IMR-90 (cell line): ENCODE measurements around the gene PCDHB10. TPM values are rescaled to one million over a fixed set of nuclear protein-coding genes. Genes with fewer than 3 reads are reported as not detected.
"Not testable (repeated sequence)": the region's sequence is repeated elsewhere in the genome, so short reads cannot be mapped to it uniquely, and the experiment has no call there.

Experiments used
- ATAC-seq: fragments of 200-7000 bp; cut with Tn5 transposase; 2 replicates; pipeline ENCODE4 v1.9.1; 2020; ENCODE audit warnings: low read depth, mild to moderate bottlenecking, moderate library complexity
- BruUV-seq: library from RNA; stranded (reverse); fragments of 400-500 nt; replicated peaks from 2 replicates; lab custom pipeline; 2021; lab: Mats Ljungman, UMichigan
- CTCF ChIA-PET: fragments of 300-600 bp; formaldehyde crosslinking; extraction: SDS; loops from one replicate; lab custom pipeline; 2021; ENCODE audit warnings: antibody characterized with exemption; lab: Yijun Ruan, JAX
- POLR2A ChIA-PET: fragments of 300-600 bp; sonication (Branson Sonifier 250); formaldehyde crosslinking; loops from one replicate; lab custom pipeline; 2022; ENCODE audit warnings: antibody characterized with exemption; ENCODE audit not compliant: unreplicated experiment; lab: Charles Lee
- DNase-seq: peaks from one replicate; pipeline ENCODE4 v3.0.0; 2013
- H2AFZ ChIP-seq: replicated peaks from 2 replicates; pipeline ENCODE3; 2013; ENCODE audit warnings: low read length, mild to moderate bottlenecking; ENCODE audit not compliant: poor library complexity
- H2AK5ac ChIP-seq: 2 replicates; pipeline ENCODE4 v1.6.1; 2013; ENCODE audit warnings: low read depth, low read length, inconsistent platforms
- H2AK9ac ChIP-seq: replicated peaks from 2 replicates; pipeline ENCODE3; 2013; ENCODE audit warnings: mild to moderate bottlenecking, low read depth, low read length, moderate library complexity; ENCODE audit not compliant: poor library complexity
- H2BK120ac ChIP-seq: 2 replicates; pipeline ENCODE4 v1.6.1; 2013; ENCODE audit warnings: low read depth, low read length, inconsistent platforms
- H2BK15ac ChIP-seq: 3 replicates; pipeline ENCODE4 v1.6.1; 2013; ENCODE audit warnings: low read depth, low read length, inconsistent platforms
- H2BK20ac ChIP-seq: 2 replicates; pipeline ENCODE4 v1.6.1; 2013; ENCODE audit warnings: low read depth, mild to moderate bottlenecking, inconsistent platforms, low read length, moderate library complexity
- H2BK5ac ChIP-seq: 2 replicates; pipeline ENCODE4 v1.6.1; 2013; ENCODE audit warnings: mild to moderate bottlenecking, low read depth, low read length, inconsistent platforms; ENCODE audit not compliant: poor library complexity, severe bottlenecking
- H3K14ac ChIP-seq: replicated peaks from 2 replicates; pipeline ENCODE4 v1.6.1; 2013; ENCODE audit warnings: low read depth, low read length, inconsistent platforms
- H3K18ac ChIP-seq: 2 replicates; pipeline ENCODE4 v1.6.1; 2013; ENCODE audit warnings: low read depth, low read length, control low read depth
- H3K23ac ChIP-seq: 2 replicates; pipeline ENCODE4 v1.6.1; 2013; ENCODE audit warnings: low read depth, low read length, inconsistent platforms
- H3K27ac ChIP-seq: 2 replicates; pipeline ENCODE4 v1.5.1; 2013; ENCODE audit warnings: mild to moderate bottlenecking, control low read depth, low read length; ENCODE audit not compliant: insufficient read depth
- H3K27me3 ChIP-seq: 2 replicates; pipeline ENCODE4 v1.6.1; 2013; ENCODE audit warnings: low read length; ENCODE audit not compliant: control insufficient read depth, insufficient read depth
- H3K36me3 ChIP-seq: 2 replicates; pipeline ENCODE4 v1.6.1; 2013; ENCODE audit warnings: low read length, mixed read lengths; ENCODE audit not compliant: control insufficient read depth, insufficient read depth
- H3K4ac ChIP-seq: 2 replicates; pipeline ENCODE4 v1.6.1; 2013; ENCODE audit warnings: low read depth, low read length, inconsistent platforms
- H3K4me1 ChIP-seq: 2 replicates; pipeline ENCODE4 v1.6.1; 2013; ENCODE audit warnings: low read length, mixed read lengths; ENCODE audit not compliant: control insufficient read depth, insufficient read depth
- H3K4me2 ChIP-seq: 2 replicates; pipeline ENCODE4 v1.6.1; 2013; ENCODE audit warnings: low read depth, mild to moderate bottlenecking, control low read depth, low read length, moderate library complexity
- H3K4me3 ChIP-seq: 2 replicates; pipeline ENCODE4 v1.5.1; 2013; ENCODE audit warnings: low read depth, mild to moderate bottlenecking, control low read depth, low read length, moderate library complexity; ENCODE audit not compliant: insufficient read depth
- H3K56ac ChIP-seq: 2 replicates; pipeline ENCODE4 v1.6.1; 2013; ENCODE audit warnings: low read length, inconsistent platforms; ENCODE audit not compliant: insufficient read depth; ENCODE audit errors: extremely low read depth
- H3K79me1 ChIP-seq, 2 experiments: 2 replicates each; pipeline ENCODE4 v1.6.1; 2013; ENCODE audit warnings: low read length in 2 of 2, inconsistent platforms in 1 of 2, low read depth in 1 of 2
- H3K9ac ChIP-seq: 2 replicates; pipeline ENCODE4 v1.6.1; 2013; ENCODE audit warnings: low read depth, low read length, control low read depth
- H3K9me1 ChIP-seq: 2 replicates; pipeline ENCODE4 v1.6.1; 2013; ENCODE audit warnings: low read length, inconsistent platforms; ENCODE audit not compliant: insufficient read depth
- H3K9me3 ChIP-seq: 2 replicates; pipeline ENCODE4 v1.6.1; 2013; ENCODE audit warnings: low read length; ENCODE audit not compliant: control insufficient read depth, insufficient read depth
- H4K20me1 ChIP-seq: 2 replicates; pipeline ENCODE4 v1.6.1; 2013; ENCODE audit warnings: low read length, inconsistent platforms; ENCODE audit not compliant: insufficient read depth
- H4K5ac ChIP-seq: 2 replicates; pipeline ENCODE4 v1.6.1; 2013; ENCODE audit warnings: mild to moderate bottlenecking, low read depth, low read length, control low read depth
- H4K8ac ChIP-seq, 2 experiments: 2 replicates each; pipeline ENCODE4 v1.6.1; 2013; ENCODE audit warnings: low read depth in 2 of 2, low read length in 2 of 2, control low read depth in 1 of 2, inconsistent platforms in 1 of 2
- H4K91ac ChIP-seq: 2 replicates; pipeline ENCODE4 v1.6.1; 2013; ENCODE audit warnings: low read depth, low read length, inconsistent platforms; ENCODE audit not compliant: insufficient read depth
- WGBS, 2 experiments: methylation state at CpG; one replicate each; pipeline versions ENCODE4 v1.1.5 to v1.1.7; 2013; ENCODE audit warnings: missing lambda C conversion rate in 2 of 2; ENCODE audit not compliant: insufficient read length in 1 of 2; ENCODE audit errors: extremely low coverage in 2 of 2; 5-methylcytosine and 5-hydroxymethylcytosine counted together
- dilution Hi-C: fragments of 300-500 bp; cut with HindIII; formaldehyde crosslinking; loops from one replicate; pipeline ENCODE4 v1.14.3; 2018; ENCODE audit warnings: low sequenced_read_pairs; ENCODE audit not compliant: unreplicated experiment
- in situ Hi-C: fragments of 300-500 bp; cut with MboI; formaldehyde crosslinking; loops from 3 replicates; pipeline ENCODE4 v1.14.3; 2019; ENCODE audit warnings: low sequenced_read_pairs, inconsistent platforms, mixed read lengths
- intact Hi-C: fragments of 100-400 bp; cut with micrococcal nuclease; formaldehyde crosslinking; loops from 2 replicates; pipeline ENCODE4 v1.10.0; 2022
- polyA plus RNA-seq, 3 experiments: library from polyadenylated mRNA; depleted of rRNA; stranded (reverse); fragments of >200 nt; gene quantifications; 2 replicates each; pipeline ENCODE4 v1.2.3, GENCODE V29; 2012; ENCODE audit warnings: low replicate concordance in 1 of 3
- total RNA-seq: library from RNA; depleted of rRNA; stranded (reverse); fragments of >200 nt; gene quantifications from 2 replicates; pipeline ENCODE4 v1.2.3, GENCODE V29; 2012

PCDHB10 gene
- total and polyA plus RNA-seq, 2 of the 4 experiments (the other 2 are of a cell fraction), result 0.18 to 0.22 TPM

DNA sequence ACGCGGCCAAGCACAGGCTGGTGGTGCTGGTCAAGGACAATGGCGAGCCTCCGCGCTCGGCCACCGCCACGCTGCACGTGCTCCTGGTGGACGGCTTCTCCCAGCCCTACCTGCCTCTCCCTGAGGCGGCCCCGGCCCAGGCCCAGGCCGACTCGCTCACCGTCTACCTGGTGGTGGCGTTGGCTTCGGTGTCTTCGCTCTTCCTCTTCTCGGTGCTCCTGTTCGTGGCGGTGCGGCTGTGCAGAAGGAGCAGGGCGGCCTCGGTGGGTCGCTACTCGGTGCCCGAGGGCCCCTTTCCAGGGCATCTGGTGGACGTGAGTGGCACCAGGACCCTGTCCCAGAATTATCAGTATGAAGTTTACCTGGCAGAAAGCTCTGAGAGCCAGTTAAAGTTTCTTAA, 34.3 kb upstream of the PCDHB10 start:
- H3K56ac ChIP-seq, H3K18ac ChIP-seq, CTCF ChIA-PET, H3K9me1 ChIP-seq, H3K27me3 ChIP-seq, DNase-seq, H2AK9ac ChIP-seq, H2BK5ac ChIP-seq, H3K4ac ChIP-seq, H3K23ac ChIP-seq, ATAC-seq, H4K20me1 ChIP-seq, H3K4me1 ChIP-seq, H3K79me1 ChIP-seq, H2AFZ ChIP-seq, H2BK15ac ChIP-seq, H3K9me3 ChIP-seq, intact Hi-C loops, BruUV-seq, POLR2A ChIA-PET, H2BK20ac ChIP-seq, H3K14ac ChIP-seq, in situ Hi-C loops, H4K8ac ChIP-seq, H3K4me3 ChIP-seq, H3K9ac ChIP-seq, H3K27ac ChIP-seq, H2AK5ac ChIP-seq, H4K91ac ChIP-seq, H3K36me3 ChIP-seq, H3K4me2 ChIP-seq, H2BK120ac ChIP-seq, H4K5ac ChIP-seq, dilution Hi-C loops: not testable (repeated sequence)
- 28% methylated on average over 5 of the region's 28 CpGs; no CpG with 5 or more reads in 1 of the 2 experiments for WGBS, 2 experiments
